HG03575 (cell line): Measurements from ENCODE around the gene USH2A.
A peak's percentile ranks its signal among the peaks of the same experiment; 100 is the strongest.

Source experiments
- ATAC-seq: cut with Tn5 transposase; IDR thresholded peaks from one replicate; pipeline ENCODE4 v1.9.1; 2021; ENCODE audit not compliant: unreplicated experiment, insufficient number of reproducible peaks, low FRiP score; ENCODE audit errors: extremely low read depth

Gene USH2A

GRCh38 chr1:216222288-216222687 lies 201.0 kb downstream of the USH2A start:
- ATAC-seq = no peak

GRCh38 chr1:216221260-216221700 lies 202.0 kb downstream of the USH2A start:
- peak; percentile 90 for ATAC-seq

DNA sequence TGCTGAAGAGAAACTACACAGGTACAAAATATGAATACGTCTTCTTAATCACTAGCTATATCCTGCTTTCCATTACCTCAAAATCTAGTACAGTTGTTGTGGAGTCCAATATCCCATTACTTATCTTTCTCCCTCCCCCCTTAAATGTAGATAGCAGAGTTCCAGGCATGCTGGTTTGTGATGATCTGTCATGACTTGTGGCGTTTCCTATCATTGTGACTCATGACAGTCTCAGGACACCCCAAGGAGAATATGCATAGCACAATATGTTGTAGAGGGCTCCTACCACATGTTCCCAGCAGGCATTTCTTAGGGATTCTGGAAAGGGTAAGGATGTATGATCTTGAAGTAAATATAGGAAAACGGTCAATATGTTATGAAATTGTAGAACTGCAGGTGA lies 206.9 kb downstream of the USH2A start:
- ATAC-seq = no peak

- no peak for ATAC-seq
Measured at GRCh38 chr1:216215169-216215568, 208.1 kb downstream of the USH2A start.

- ATAC-seq = no peak
Measured at GRCh38 chr1:216212826-216213225, 210.4 kb downstream of the USH2A start.

DNA sequence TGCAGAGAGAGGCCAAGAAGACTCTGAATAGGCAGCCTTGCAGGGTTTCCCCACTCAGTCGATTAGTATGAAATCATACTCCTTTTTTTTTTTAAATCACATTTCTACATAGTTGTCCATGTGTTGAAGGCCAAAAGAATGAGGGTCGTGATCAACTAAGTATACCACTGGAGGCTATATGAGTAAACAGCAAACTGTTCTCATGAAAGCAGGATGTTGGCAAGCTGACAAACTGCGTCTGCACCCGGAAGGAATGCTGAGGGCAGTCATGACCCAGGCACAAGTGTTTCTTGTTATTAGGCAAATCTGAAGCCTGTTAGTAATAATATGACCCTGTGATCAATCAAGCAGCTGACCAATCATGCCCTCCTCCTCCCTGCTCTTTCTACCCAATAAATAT lies 213.2 kb downstream of the USH2A start:
- no peak for ATAC-seq

GRCh38 chr1:216209125-216209524 lies 214.1 kb downstream of the USH2A start:
- no peak for ATAC-seq

DNA sequence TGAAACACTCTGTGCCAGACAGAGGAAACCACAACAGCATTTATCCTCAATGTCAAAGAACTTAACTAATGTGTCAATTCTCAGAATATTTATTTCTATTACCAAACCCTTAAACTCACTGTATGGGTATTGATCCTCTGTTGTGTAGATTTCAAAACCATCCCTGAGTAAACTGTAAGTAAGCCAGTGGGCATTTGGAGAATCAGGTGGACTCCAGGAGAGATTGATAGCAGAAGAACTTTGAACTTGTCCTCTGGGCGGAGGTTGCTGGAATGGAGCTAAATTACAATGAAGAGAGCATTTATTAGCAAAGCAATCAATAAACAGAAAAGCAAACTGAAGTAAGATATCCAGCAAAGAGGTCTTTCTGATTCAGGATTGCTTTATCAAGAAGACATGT lies 216.1 kb downstream of the USH2A start:
- ATAC-seq = no peak

GRCh38 chr1:216205176-216205575 lies 218.1 kb downstream of the USH2A start:
- no peak for ATAC-seq

GRCh38 chr1:216201946-216202345 lies 221.3 kb downstream of the USH2A start:
- no peak for ATAC-seq

GRCh38 chr1:216200941-216201340 lies 222.3 kb downstream of the USH2A start:
- ATAC-seq = no peak

DNA sequence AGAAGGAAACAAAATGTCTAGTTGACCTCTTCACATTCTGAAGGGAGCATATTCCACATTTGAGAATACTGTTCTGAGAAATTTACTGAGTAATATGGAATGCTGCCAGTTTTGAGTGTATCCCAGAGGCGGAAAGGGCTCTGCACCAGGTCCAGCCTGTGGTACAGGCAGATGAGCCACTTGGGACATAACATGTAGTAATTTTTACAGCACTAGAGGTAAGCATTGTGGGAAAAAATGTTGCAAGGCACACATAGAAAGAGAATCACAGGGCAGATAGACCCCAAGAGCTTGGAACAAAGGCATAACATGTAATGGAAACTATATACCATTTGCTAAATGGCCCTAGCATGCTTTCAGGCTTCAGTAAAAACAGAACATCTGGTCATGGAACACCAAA lies 228.5 kb downstream of the USH2A start:
- ATAC-seq = no peak

GRCh38 chr1:216193839-216194443 lies 229.3 kb downstream of the USH2A start:
- no peak for ATAC-seq

- ATAC-seq = no peak
Measured at GRCh38 chr1:216190438-216190837, 232.8 kb downstream of the USH2A start.

DNA sequence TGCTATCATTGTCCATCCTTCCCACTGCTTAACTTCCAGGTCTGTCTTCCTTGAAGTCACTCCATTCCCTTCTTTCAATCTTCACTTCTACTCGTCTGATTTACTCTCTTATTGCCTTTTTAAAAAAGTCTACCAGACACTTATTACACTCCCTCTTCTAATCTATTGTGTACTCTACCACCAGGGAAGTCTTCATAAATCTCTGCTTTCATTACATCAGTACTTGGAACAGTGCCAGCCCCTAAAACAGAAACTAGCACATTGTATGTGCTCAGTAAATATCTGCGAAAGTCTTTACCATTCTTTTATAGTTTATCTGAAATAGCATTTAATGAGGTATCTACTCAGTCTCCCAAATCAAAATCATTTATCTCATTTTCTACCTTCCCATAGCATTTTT lies 236.4 kb downstream of the USH2A start:
- no peak for ATAC-seq

DNA sequence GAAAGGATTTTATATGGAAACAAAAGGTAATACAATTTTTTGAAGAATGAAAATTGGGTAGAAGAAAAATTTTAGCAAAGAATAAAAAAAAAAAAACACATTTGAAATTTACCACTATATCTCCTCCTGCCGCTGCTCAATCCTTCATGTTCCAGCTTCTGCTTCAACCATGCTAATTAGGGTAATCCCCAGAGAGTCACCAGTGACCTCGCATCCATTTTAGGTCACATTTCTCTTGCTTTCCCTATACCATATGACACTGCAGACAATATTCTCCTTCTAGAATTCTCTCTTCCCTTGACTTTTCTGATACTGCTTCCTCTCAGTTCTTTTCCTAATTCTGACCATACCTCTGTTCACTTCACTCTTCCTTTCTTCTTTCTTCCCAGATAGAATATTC lies 237.1 kb downstream of the USH2A start:
- ATAC-seq = no peak

DNA sequence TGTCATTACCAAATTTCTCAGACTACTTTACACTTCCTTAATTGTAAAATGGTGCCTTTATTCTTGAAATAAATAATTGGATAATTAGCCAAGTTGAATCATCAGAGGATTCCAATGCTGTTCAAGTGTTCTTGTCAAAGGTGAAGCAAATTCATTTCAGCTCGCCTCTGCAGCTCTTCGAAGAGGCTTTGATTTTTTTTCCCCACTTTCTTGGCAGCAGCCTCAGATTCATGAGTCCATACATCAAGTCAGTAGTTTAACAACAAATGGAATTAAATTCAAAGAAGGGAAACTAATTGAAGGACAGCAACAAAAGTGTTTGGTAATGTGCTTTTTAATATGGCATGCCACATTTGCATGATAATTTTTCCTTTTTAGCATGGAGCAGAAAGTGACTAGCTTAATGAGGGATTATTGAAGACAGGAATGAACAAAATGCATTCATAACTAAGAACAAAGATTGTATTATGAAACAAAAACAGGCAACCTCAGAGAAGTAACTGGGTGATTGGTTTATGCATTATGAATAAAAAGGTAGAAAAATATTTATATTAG lies 239.0 kb downstream of the USH2A start:
- no peak for ATAC-seq

DNA sequence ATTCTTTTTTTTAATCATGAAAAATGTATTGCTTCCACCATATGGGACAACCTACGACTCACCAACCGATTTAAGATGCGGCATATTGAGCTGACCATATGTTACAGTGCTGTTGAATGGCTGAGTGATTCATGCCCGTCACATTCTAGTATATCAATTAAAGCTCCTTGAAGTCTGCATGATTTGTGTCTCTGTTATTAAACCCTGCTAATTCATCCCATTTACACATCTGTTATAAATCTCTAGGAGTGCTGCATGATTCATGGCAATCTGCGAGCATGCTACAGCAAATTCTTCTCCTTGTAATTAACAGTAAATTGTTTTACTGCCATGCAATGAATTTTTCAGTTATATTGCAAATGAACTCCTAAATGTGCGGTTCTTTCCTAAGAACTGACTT lies 239.8 kb downstream of the USH2A start:
- ATAC-seq = no peak

GRCh38 chr1:216183007-216183406 lies 240.2 kb downstream of the USH2A start:
- no peak for ATAC-seq

GRCh38 chr1:216181590-216181989 lies 241.7 kb downstream of the USH2A start:
- no peak for ATAC-seq

DNA sequence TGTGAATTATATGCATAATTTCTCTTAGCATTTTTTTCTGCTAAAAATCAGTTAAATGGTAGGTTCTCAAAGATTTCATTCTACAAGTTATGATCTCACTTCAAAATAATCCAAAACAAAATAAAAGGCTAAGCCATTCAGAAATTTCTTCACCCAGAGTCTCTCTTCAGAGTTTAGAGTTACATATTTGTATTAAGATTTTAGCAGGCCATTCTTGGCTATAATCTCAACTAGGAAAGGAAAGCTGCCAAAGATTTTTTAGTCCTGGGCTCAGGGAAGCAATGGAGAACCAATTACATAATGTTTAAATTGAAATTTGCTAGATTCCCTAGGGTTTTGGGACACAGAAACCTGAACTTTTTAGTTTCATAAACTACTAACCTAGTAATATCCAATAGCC lies 245.0 kb downstream of the USH2A start:
- ATAC-seq = no peak
